Measurements from ENCODE around the gene GPR52. TPM values are rescaled to one million over a fixed set of nuclear protein-coding genes. Genes with fewer than 3 reads are reported as not detected.

Gene GPR52
- total RNA-seq, 1 donor from 2014 or later, result not detected

DNA sequence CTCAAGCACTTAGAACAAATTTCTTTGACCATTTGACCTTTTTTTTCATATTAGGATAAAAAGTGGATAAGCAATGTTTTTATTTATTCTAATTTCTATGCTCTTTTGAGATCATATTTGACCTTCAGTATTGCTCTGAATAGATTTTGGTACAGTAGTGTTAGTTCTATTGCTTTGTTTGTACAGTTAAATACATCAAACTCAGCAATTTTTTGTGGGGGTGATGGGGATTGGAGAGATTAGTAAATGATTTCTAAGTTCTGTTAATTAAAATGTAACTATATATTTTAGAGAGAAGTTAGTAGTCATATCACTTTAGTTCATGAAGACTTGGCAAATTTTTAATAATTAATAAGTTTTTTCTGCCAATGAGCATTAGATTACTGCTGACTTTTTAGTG is 2.4 kb upstream of the GPR52 start:
- no peaks in the 10 kb centered on the region for H3K36me3 ChIP-seq (ENCODE audit: control insufficient read depth, insufficient read depth, low read length)
- H3K27me3 ChIP-seq (ENCODE audit: control insufficient read depth, insufficient read depth, low read length), result no peaks in the 10 kb centered on the region
- TF ChIP-seq, protein P1, sequence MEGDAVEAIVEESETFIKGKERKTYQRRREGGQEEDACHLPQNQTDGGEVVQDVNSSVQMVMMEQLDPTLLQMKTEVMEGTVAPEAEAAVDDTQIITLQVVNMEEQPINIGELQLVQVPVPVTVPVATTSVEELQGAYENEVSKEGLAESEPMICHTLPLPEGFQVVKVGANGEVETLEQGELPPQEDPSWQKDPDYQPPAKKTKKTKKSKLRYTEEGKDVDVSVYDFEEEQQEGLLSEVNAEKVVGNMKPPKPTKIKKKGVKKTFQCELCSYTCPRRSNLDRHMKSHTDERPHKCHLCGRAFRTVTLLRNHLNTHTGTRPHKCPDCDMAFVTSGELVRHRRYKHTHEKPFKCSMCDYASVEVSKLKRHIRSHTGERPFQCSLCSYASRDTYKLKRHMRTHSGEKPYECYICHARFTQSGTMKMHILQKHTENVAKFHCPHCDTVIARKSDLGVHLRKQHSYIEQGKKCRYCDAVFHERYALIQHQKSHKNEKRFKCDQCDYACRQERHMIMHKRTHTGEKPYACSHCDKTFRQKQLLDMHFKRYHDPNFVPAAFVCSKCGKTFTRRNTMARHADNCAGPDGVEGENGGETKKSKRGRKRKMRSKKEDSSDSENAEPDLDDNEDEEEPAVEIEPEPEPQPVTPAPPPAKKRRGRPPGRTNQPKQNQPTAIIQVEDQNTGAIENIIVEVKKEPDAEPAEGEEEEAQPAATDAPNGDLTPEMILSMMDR (IDR thresholded peaks at IDR 0.05; ENCODE audit: insufficient read depth, low read length, poor library complexity, severe bottlenecking), result no peak
- H3K4me3 ChIP-seq (ENCODE audit: low read depth, low read length), result no peak overlapping the region
- no peak for DNase-seq (ENCODE audit: low read depth)

DNA sequence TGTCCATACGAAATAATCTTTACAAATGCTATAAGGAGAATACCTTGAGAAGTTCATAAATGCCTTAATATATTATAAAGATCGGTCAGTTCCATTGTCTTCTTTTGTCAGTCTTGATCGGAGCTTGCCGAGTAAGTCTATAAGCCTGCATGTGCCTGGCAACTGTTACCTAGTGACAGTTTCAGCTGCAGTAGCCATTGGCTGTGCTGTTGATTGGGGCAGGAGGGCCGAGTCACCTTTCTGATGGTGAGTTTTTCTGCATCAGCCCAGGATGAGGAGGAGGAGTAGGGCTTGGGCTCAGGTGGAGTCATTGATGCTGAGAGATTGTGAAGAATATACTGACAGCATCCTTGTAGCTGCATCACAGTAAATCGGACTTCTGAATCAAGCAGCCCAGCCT is 1.9 kb upstream of the GPR52 start:
- no peak for DNase-seq (ENCODE audit: low read depth)
- TF ChIP-seq, protein P1 (IDR thresholded peaks at IDR 0.05; ENCODE audit: insufficient read depth, low read length, poor library complexity, severe bottlenecking), result no peak
- Histone ChIP-seq H3K27me3 (ENCODE audit: control insufficient read depth, insufficient read depth, low read length) (no peaks in the 10 kb centered on the region), H3K36me3 (ENCODE audit: control insufficient read depth, insufficient read depth, low read length) (no peaks in the 10 kb centered on the region), H3K4me3 (ENCODE audit: low read depth, low read length) (no peak overlapping the region)

DNA sequence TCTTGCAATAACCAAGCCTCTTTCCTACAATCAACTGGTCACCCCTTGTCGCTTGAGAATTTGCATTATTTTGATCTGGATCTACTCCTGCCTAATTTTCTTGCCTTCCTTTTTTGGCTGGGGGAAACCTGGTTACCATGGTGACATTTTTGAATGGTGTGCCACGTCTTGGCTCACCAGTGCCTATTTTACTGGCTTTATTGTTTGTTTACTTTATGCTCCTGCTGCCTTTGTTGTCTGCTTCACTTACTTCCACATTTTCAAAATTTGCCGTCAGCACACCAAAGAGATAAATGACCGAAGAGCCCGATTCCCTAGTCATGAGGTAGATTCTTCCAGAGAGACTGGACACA is 743 bp downstream of the GPR52 start:
- TF ChIP-seq, protein P1 (IDR thresholded peaks at IDR 0.05; ENCODE audit: insufficient read depth, low read length, poor library complexity, severe bottlenecking), result no peak

DNA sequence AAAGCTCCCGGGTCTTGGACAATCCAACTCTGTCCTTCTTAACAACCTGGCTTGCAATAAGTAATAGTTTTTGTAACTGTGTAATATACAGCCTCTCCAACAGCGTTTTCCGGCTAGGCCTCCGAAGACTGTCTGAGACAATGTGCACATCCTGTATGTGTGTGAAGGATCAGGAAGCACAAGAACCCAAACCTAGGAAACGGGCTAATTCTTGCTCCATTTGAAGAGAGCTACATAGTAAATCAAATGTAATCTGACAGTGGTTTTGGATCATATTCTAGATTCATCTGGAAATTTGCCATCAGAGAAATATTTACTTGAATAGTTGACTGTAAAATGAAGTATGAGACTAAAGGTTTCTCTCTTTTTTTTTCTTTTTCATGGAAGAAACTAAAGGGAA is 1.2 kb downstream of the GPR52 start:
- no peak for DNase-seq (ENCODE audit: low read depth)
- H3K27me3 ChIP-seq (ENCODE audit: control insufficient read depth, insufficient read depth, low read length), result no peaks in the 10 kb centered on the region
- no peak overlapping the region for H3K4me3 ChIP-seq (ENCODE audit: low read depth, low read length)
- TF ChIP-seq, protein P1 (IDR thresholded peaks at IDR 0.05; ENCODE audit: insufficient read depth, low read length, poor library complexity, severe bottlenecking), result no peak
- no peaks in the 10 kb centered on the region for H3K36me3 ChIP-seq (ENCODE audit: control insufficient read depth, insufficient read depth, low read length)

More for the DNA sequence above, 743 bp downstream of the GPR52 start:
- no peak for DNase-seq (ENCODE audit: low read depth)
- no peaks in the 10 kb centered on the region for H3K36me3 ChIP-seq (ENCODE audit: control insufficient read depth, insufficient read depth, low read length)
- no peaks in the 10 kb centered on the region for H3K27me3 ChIP-seq (ENCODE audit: control insufficient read depth, insufficient read depth, low read length)
- H3K4me3 ChIP-seq (ENCODE audit: low read depth, low read length), result no peak overlapping the region

DNA sequence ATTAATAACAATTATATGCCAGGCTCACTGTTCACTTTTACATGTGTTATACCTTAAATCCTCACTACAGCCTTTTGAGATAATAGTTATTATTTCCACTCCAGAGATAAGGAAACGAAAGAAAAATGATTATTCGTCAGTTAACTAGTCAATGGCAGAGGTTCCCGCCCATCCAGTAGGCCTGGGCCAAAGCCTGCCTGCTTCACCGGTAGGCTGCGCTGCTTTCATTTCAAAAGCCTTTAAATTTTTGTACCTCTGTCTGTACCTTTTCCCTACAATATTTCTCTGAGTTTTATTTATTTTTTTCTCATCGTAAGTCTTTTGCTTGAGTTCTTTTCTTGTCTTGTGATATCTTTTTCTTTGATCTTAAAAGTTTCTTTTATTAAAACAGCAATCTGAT is 3.6 kb downstream of the GPR52 start:
- TF ChIP-seq, protein P1 (IDR thresholded peaks at IDR 0.05; ENCODE audit: insufficient read depth, low read length, poor library complexity, severe bottlenecking), result no peak
- no peaks in the 10 kb centered on the region for H3K36me3 ChIP-seq (ENCODE audit: control insufficient read depth, insufficient read depth, low read length)
- no peaks in the 10 kb centered on the region for H3K27me3 ChIP-seq (ENCODE audit: control insufficient read depth, insufficient read depth, low read length)
- DNase-seq (ENCODE audit: low read depth), result no peak
- no peak overlapping the region for H3K4me3 ChIP-seq (ENCODE audit: low read depth, low read length)

DNA sequence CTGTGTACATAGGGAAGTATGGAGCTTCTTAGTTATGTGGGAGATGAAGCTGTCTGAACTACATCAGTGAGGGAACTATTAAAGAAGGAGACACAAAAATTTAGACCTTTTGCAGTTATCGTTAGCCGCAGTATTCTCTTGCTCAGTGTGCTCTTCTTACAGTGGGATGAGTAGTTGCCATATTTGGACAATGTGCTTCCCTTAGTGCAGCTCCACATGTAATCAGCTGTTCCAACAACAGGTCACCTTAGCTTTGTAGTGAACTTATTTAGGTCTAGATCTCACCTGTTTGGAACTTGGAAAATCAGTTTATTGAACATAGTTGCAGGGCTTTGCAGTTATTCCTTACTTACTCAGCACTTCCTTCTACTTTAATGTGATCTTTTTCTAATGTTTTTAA is 18.1 kb downstream of the GPR52 start:
- Histone ChIP-seq H3K4me3 (ENCODE audit: low read depth, low read length) (no peak overlapping the region), H3K36me3 (ENCODE audit: control insufficient read depth, insufficient read depth, low read length) (no peaks in the 10 kb centered on the region), H3K27me3 (ENCODE audit: control insufficient read depth, insufficient read depth, low read length) (no peaks in the 10 kb centered on the region)
- TF ChIP-seq, protein P1 (IDR thresholded peaks at IDR 0.05; ENCODE audit: insufficient read depth, low read length, poor library complexity, severe bottlenecking), result no peak
- DNase-seq (ENCODE audit: low read depth), result no peak

All from kidney epithelial cell (primary cell).